NCI-H187 (cell line): ENCODE measurements around the gene HSPA4.
"Not testable (repeated sequence)": the region's sequence is repeated elsewhere in the genome, so short reads cannot be mapped to it uniquely, and the experiment has no call there.

Experiments
- DNase-seq, 2 experiments: peaks; one replicate each; lab custom pipeline; 2025; lab: John Stamatoyannopoulos, UW

The HSPA4 gene

GRCh38 chr5:133050521-133050920 lies 1.3 kb upstream of the HSPA4 start:
- DNase-seq: no peak

GRCh38 chr5:133051061-133051541 lies 712 bp upstream of the HSPA4 start:
- no peak for DNase-seq

- no peak for DNase-seq
These were observed 733 bp downstream of the HSPA4 start for GRCh38 chr5:133052317-133053175.

GRCh38 chr5:133053448-133053847 lies 1.6 kb downstream of the HSPA4 start:
- DNase-seq: no peak

- no peak for DNase-seq
These were observed 3.1 kb downstream of the HSPA4 start for GRCh38 chr5:133054697-133055471.

- no peak for DNase-seq
These were observed 5.1 kb downstream of the HSPA4 start for GRCh38 chr5:133056891-133057290.

GRCh38 chr5:133059621-133060020 lies 7.8 kb downstream of the HSPA4 start:
- no peak for DNase-seq

- DNase-seq: no peak
These were observed 10.5 kb downstream of the HSPA4 start for GRCh38 chr5:133062276-133062675.

- no peak for DNase-seq
These were observed 12.2 kb downstream of the HSPA4 start for GRCh38 chr5:133063965-133064364.

- DNase-seq: no peak
These were observed 13.7 kb downstream of the HSPA4 start for GRCh38 chr5:133065471-133065870.

- no peak for DNase-seq
These were observed 14.2 kb downstream of the HSPA4 start for GRCh38 chr5:133066045-133066444.

- no peak for DNase-seq
These were observed 20.2 kb downstream of the HSPA4 start for GRCh38 chr5:133072021-133072420.

- DNase-seq: no peak
These were observed 24.0 kb downstream of the HSPA4 start for GRCh38 chr5:133075572-133076536.

GRCh38 chr5:133079048-133079447 lies 27.2 kb downstream of the HSPA4 start:
- DNase-seq: no peak

GRCh38 chr5:133081036-133081435 lies 29.2 kb downstream of the HSPA4 start:
- DNase-seq: no peak

- no peak for DNase-seq
These were observed 29.9 kb downstream of the HSPA4 start for GRCh38 chr5:133081703-133082102.

- no peak for DNase-seq
These were observed 30.3 kb downstream of the HSPA4 start for GRCh38 chr5:133082128-133082527.

- DNase-seq: no peak
These were observed 32.1 kb downstream of the HSPA4 start for GRCh38 chr5:133083901-133084300.

GRCh38 chr5:133085171-133085570 lies 33.4 kb downstream of the HSPA4 start:
- DNase-seq: not testable (repeated sequence)

- no peak for DNase-seq
These were observed 34.6 kb downstream of the HSPA4 start for GRCh38 chr5:133086366-133086875.

- DNase-seq: no peak
These were observed 36.3 kb downstream of the HSPA4 start for GRCh38 chr5:133088064-133088463.

GRCh38 chr5:133091034-133091433 lies 39.2 kb downstream of the HSPA4 start:
- DNase-seq: no peak
